ENCODE measurements around the gene C5orf52.
A peak's percentile ranks its signal among the peaks of the same experiment; 100 is the strongest.

C5orf52 gene

DNA sequence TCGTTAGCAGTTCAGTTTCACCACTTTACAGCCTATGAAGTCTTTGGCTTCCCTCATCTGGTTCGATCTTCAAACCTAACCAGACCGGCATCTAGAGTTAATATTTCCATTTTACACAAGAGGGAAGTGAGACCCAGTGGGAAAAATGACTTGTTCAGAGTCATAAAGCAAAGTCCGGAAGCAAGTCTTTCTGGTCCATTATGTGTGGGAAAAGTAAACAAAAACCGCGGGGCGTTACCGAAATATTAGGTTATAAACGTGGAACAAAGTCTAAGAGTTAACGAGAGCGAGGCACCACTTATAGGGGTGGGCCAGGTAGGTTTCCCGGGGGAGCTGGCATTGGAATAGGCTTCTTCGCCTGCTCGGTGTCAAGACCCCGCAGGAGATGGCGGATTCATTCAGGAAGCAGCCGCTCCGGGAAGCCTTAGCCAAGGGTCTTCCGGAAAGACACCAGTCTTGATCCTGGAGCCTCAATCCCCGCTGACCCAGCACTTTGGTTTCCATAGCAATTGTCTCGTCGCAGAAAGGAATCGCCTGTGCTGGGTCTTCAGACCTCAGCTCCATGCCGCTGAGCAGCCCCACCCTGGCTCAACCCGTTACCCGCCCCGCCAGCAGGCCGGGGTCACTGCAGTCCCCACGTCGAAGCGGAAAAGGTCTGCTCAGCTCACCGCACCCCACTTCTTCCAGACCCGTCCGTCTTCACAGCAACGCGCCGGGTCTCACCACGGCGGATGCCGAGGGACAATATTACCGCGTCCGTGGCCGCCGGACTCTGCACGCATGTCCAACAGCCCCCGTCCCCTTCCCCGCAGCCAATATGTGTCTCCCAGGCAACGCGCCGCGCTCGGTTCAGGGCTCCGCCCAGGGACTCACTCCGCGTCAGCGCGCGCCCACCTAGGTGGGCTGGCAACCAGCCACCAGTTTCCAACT is at the start of gene C5orf52:
Gene C5orf52 (plus strand): TSS at position 872 of the 930 bp plus-strand sequence. CDS start 82 bp downstream, outside the sequence.
- TF ChIP-seq, protein P1, sequence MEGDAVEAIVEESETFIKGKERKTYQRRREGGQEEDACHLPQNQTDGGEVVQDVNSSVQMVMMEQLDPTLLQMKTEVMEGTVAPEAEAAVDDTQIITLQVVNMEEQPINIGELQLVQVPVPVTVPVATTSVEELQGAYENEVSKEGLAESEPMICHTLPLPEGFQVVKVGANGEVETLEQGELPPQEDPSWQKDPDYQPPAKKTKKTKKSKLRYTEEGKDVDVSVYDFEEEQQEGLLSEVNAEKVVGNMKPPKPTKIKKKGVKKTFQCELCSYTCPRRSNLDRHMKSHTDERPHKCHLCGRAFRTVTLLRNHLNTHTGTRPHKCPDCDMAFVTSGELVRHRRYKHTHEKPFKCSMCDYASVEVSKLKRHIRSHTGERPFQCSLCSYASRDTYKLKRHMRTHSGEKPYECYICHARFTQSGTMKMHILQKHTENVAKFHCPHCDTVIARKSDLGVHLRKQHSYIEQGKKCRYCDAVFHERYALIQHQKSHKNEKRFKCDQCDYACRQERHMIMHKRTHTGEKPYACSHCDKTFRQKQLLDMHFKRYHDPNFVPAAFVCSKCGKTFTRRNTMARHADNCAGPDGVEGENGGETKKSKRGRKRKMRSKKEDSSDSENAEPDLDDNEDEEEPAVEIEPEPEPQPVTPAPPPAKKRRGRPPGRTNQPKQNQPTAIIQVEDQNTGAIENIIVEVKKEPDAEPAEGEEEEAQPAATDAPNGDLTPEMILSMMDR (conservative IDR thresholded peaks at IDR 0.05; ENCODE audit: low read length) = no peak
- DNase-seq (ENCODE audit: low read depth) = peak; percentile 8
- peak within 1 kb of the TSS; percentile 70 for H3K4me3 ChIP-seq (ENCODE audit: low read length)

DNA sequence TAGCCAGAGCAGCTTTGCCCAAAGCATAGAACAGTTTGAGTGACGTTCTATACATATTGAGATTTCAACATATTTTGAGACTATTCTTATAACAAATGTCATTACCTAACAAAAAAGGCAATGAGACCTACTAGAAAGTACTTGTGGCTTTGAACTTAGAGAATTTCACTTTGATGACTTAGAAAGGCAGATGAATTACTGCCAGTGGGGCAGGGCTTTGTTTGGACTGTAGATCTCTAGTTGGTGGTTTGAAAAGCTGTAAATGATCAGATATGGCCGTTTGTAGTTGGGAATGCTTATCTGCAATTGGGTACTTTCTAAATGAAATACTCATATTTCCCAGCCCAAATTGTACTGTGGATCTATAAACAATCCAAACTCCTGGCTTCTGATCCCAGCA is 47.2 kb upstream of the C5orf52 start:
- no peak for DNase-seq (ENCODE audit: low read depth)
- H3K4me3 ChIP-seq (ENCODE audit: low read length) = no peak overlapping the region
- TF ChIP-seq, protein P1 (conservative IDR thresholded peaks at IDR 0.05; ENCODE audit: low read length) = no peak

DNA sequence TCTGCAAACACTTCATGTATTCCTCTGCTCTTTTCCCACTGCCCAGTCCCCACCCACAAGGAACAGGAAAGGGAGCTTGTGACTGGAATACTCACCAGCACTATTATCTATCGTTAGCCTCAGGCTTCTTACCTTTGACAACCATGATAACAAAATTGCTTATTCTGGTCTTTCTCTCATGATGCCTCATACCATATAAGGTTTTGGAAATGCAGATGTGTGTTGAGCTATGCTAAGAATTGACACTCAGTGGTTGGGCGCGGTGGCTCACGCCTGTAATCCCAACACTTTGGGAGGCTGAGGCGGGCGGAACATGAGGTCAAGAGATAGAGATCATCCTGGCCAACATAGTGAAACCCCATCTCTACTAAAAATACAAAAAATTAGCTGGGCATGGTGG is 44.5 kb upstream of the C5orf52 start:
- TF ChIP-seq, protein P1 (conservative IDR thresholded peaks at IDR 0.05; ENCODE audit: low read length) = no peak
- no peak overlapping the region for H3K4me3 ChIP-seq (ENCODE audit: low read length)
- DNase-seq (ENCODE audit: low read depth) = no peak

- TF ChIP-seq, protein P1 (conservative IDR thresholded peaks at IDR 0.05; ENCODE audit: low read length) = no peak
These were observed 41.0 kb upstream of the C5orf52 start for GRCh38 chr5:157630341-157630740.

GRCh38 chr5:157640406-157641066 is 30.8 kb upstream of the C5orf52 start:
- DNase-seq (ENCODE audit: low read depth) = no peak
- TF ChIP-seq, protein P1 (conservative IDR thresholded peaks at IDR 0.05; ENCODE audit: low read length) = no peak
- H3K4me3 ChIP-seq (ENCODE audit: low read length) = no peak overlapping the region

More at GRCh38 chr5:157630341-157630740, 41.0 kb upstream of the C5orf52 start:
- H3K4me3 ChIP-seq (ENCODE audit: low read length) = no peak overlapping the region
- DNase-seq (ENCODE audit: low read depth) = no peak

- H3K4me3 ChIP-seq (ENCODE audit: low read length) = no peak overlapping the region
- DNase-seq (ENCODE audit: low read depth) = no peak
- TF ChIP-seq, protein P1 (conservative IDR thresholded peaks at IDR 0.05; ENCODE audit: low read length) = no peak
These were observed 22.9 kb upstream of the C5orf52 start for GRCh38 chr5:157648275-157648990.

Data from AG10803 (cell line).